T-cell (primary cell): ENCODE results near the gene ADAMTS12. TPM values are rescaled to one million over a fixed set of nuclear protein-coding genes. Genes with fewer than 3 reads are reported as not detected.

Source experiments
- ATAC-seq, 4 experiments: fragments of 200-7000 bp in 3 of 4; fragments of 150-1000 bp in 1 of 4; cut with Tn5 transposase; replicated peaks in 1 of 4; 1 replicate in 3 of 4; 2 replicates in 1 of 4; pipeline ENCODE4 v1.10.0; 2021; ENCODE audit warnings: moderate library complexity in 3 of 4, mild to moderate bottlenecking in 2 of 4, moderate number of reproducible peaks in 1 of 4
- CTCF ChIA-PET, 2 donors: fragments of 300-600 bp; sonication (Branson Sonifier 250); formaldehyde crosslinking; loops; one replicate each; lab custom pipeline; 2022; ENCODE audit warnings: antibody characterized with exemption in 2 of 2; lab: Charles Lee
- POLR2A ChIA-PET, 2 donors: fragments of 300-600 bp; sonication (Branson Sonifier 250); formaldehyde crosslinking; loops; one replicate each; lab custom pipeline; 2022; ENCODE audit warnings: antibody characterized with exemption in 2 of 2; lab: Charles Lee
- DNase-seq, 35 experiments: peaks; one replicate each; pipeline versions ENCODE4 v3.0.0 to v3.0.0-alpha.2; 2013 to 2023
- H3K27ac ChIP-seq: one replicate; pipeline ENCODE4 v1.5.1; 2013; ENCODE audit warnings: low read length
- H3K27me3 ChIP-seq, 2 experiments: replicated peaks in 1 of 2; 1 replicate in 1 of 2; 2 replicates in 1 of 2; pipeline versions ENCODE4 v1.6.1 to v1.7.0; 2013; ENCODE audit warnings: low read length in 1 of 2, mixed read lengths in 1 of 2; ENCODE audit not compliant: control insufficient read depth in 2 of 2, insufficient read depth in 2 of 2; ENCODE audit errors: extremely low read depth in 1 of 2
- H3K36me3 ChIP-seq, 2 donors: 1 replicate in 1 of 2; 2 replicates in 1 of 2; pipeline versions ENCODE4 v1.6.1 to v1.7.0; 2013; ENCODE audit warnings: low read length in 1 of 2; ENCODE audit not compliant: control insufficient read depth in 2 of 2, insufficient read depth in 1 of 2; ENCODE audit errors: extremely low read depth in 1 of 2
- H3K4me1 ChIP-seq, 2 experiments: 1 replicate in 1 of 2; 2 replicates in 1 of 2; pipeline versions ENCODE4 v1.6.1 to v1.7.0; 2013; ENCODE audit warnings: low read length in 2 of 2, mixed read lengths in 1 of 2; ENCODE audit not compliant: insufficient read depth in 2 of 2, control insufficient read depth in 1 of 2; ENCODE audit errors: extremely low read depth in 1 of 2
- H3K4me3 ChIP-seq, 2 donors: 1 replicate in 1 of 2; 2 replicates in 1 of 2; pipeline versions ENCODE4 v1.5.1 to v1.7.0; 2013; ENCODE audit warnings: mild to moderate bottlenecking in 2 of 2, low read length in 1 of 2, moderate library complexity in 1 of 2; ENCODE audit not compliant: control insufficient read depth in 1 of 2; ENCODE audit errors: extremely low read depth in 1 of 2
- H3K9me3 ChIP-seq: 2 replicates; pipeline ENCODE4 v1.7.0; 2013
- H3K27ac Mint-ChIP-seq, 2 donors: one replicate each; pipeline ENCODE4 v1.8.0; 2020 to 2021; ENCODE audit warnings: mild to moderate bottlenecking in 2 of 2, mixed read lengths in 2 of 2
- H3K27me3 Mint-ChIP-seq, 2 donors: one replicate each; pipeline ENCODE4 v1.8.0; 2021 to 2022; ENCODE audit warnings: mixed read lengths in 2 of 2
- H3K36me3 Mint-ChIP-seq: one replicate; pipeline ENCODE4 v1.8.0; 2021; ENCODE audit warnings: mixed read lengths
- H3K4me1 Mint-ChIP-seq, 3 donors: one replicate each; pipeline ENCODE4 v1.8.0; 2020 to 2022; ENCODE audit warnings: mixed read lengths in 3 of 3, mild to moderate bottlenecking in 1 of 3
- H3K4me3 Mint-ChIP-seq, 3 donors: one replicate each; pipeline ENCODE4 v1.8.0; 2020 to 2022; ENCODE audit warnings: mild to moderate bottlenecking in 3 of 3, mixed read lengths in 3 of 3, moderate library complexity in 3 of 3
- H3K9me3 Mint-ChIP-seq, 3 donors: one replicate each; pipeline ENCODE4 v1.8.0; 2020 to 2022; ENCODE audit warnings: mixed read lengths in 3 of 3
- WGBS: methylation state at CpG from one replicate; pipeline ENCODE4 v1.1.5; 2013; ENCODE audit warnings: missing lambda C conversion rate; ENCODE audit not compliant: insufficient coverage; 5-methylcytosine and 5-hydroxymethylcytosine counted together
- total RNA-seq, 35 experiments: library from RNA in 6 of 35; stranded (reverse) in 6 of 35; fragments of 120-200 nt in 1 of 35; gene quantifications; one replicate each; pipeline versions ENCODE4 v1.2.1 to v1.2.4 and lab custom pipeline; 2013 to 2026

ADAMTS12 gene
- total RNA-seq, 5 donors from 2014 or later (not counting 1 experiment from before 2014, with no cell fraction given): 0.03 TPM; not detected in 4

DNA sequence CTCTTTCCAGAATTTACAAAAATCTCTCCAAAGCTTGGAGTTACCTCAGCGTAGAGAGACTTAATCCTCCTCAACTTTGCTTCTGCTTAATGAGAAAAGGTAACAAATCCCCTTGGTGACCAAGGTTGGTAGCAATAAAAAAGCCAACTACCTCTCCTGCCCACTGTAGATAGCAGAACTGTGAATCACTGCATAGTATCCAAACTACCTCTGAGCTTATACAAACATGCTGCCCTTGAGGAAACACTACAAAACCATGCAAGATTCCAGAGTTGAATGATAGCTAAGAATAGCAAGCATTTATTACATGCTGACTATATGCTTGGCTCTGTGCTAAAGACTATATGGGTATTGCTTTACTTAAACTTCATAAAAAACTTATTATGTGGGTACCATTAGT is 2.8 kb upstream of the ADAMTS12 start:
- no peaks in the 10 kb centered on the region for H3K36me3 ChIP-seq
- Mint-ChIP-seq H3K36me3 (no peaks in the 10 kb centered on the region), H3K27me3 (peaks cover 46 to 49% of the 10 kb centered on the region in 2 donors), H3K4me3 (no peak overlapping the region), H3K9me3 (peaks cover 0 to 6% (median 0%) of the 10 kb centered on the region in 3 donors), H3K27ac (no peak overlapping the region), H3K4me1 (peaks cover 5 to 11% (median 9%) of the 10 kb centered on the region in 3 donors)
- ChIA-PET POLR2A (no interaction called here), CTCF (interaction anchor here in 1 of 2 donors (0.5 kb wide), 1 partner anchor 40 kb away, joined by 5 read pairs; no protein-coding TSS in a partner anchor)
- no peak for ATAC-seq
- no peak for DNase-seq
- H3K9me3 ChIP-seq: peaks cover 3% of the 10 kb centered on the region
- H3K4me1 ChIP-seq: peaks cover 0 to 5% of the 10 kb centered on the region in 2 experiments
- H3K27ac ChIP-seq: no peak overlapping the region
- no peak overlapping the region for H3K4me3 ChIP-seq
- peaks cover 14 to 19% of the 10 kb centered on the region in 2 experiments for H3K27me3 ChIP-seq
- WGBS: no CpG with 5 or more reads among the region's 1 CpG

DNA sequence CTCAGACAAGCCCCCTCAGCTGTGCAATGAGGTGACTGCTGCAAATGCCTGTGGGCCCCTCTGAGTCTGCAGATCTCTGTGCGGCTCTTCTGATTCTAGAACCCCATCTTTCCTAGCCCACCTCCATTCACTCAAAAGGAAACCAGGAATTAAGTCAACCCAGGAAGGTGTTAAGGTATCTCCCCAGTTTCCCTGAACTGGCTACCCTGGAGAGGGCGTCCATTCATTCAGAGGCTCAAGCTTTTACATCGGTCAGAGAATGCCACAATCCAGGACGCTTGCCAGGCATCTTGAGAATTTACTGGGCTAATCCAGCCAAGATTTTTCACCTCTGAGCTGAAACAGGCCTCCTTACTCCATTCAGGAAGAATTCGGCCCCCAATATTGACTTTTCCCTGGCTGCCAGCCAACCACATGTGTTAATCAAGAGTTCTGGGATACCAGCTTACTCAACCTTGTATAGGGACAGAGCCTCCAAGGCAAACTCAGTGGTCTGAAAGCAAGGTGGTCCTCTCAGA is 889 bp upstream of the ADAMTS12 start:
- Histone ChIP-seq H3K4me3 (no peak overlapping the region), H3K4me1 (peaks cover 0 to 5% of the 10 kb centered on the region in 2 experiments), H3K9me3 (peaks cover 3% of the 10 kb centered on the region), H3K27ac (no peak overlapping the region), H3K36me3 (no peaks in the 10 kb centered on the region), H3K27me3 (peaks cover 14 to 19% of the 10 kb centered on the region in 2 experiments)
- ATAC-seq: no peak
- Mint-ChIP-seq H3K4me1 (peaks cover 5 to 9% (median 8%) of the 10 kb centered on the region in 3 donors), H3K27ac (no peak overlapping the region), H3K36me3 (no peaks in the 10 kb centered on the region), H3K4me3 (peak overlapping the region in 1 of 3 donors; percentile 60), H3K27me3 (peaks cover 49 to 57% of the 10 kb centered on the region in 2 donors), H3K9me3 (peaks cover 0 to 6% (median 0%) of the 10 kb centered on the region in 3 donors)
- CTCF ChIA-PET: no interaction called here
- POLR2A ChIA-PET: no interaction called here
- 79% methylated on average over 5 of the region's 5 CpGs for WGBS
- DNase-seq: no peak

DNA sequence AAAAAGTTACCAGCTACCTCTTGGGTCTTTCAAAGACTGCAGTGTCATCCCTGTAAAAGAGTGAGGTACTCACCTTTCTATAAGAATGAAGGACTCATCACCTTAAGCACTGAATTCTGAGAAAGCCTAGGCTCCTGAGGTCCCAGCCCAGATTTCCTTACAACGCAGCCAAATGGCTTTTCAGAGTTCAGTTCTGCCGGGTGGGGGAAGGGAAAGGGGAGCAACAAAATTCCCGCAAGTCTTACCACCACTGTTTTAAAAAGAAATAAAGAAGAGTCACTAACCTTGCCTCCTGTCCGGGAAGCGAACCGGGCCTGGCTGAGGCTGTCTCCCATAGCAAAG is 373 bp downstream of the ADAMTS12 start:
- Mint-ChIP-seq H3K36me3 (no peaks in the 10 kb centered on the region), H3K4me1 (peaks cover 5 to 9% (median 8%) of the 10 kb centered on the region in 3 donors), H3K4me3 (peak overlapping the region in 2 of 3 donors; percentile 37 to 70), H3K9me3 (peaks cover 0 to 2% (median 0%) of the 10 kb centered on the region in 3 donors), H3K27ac (no peak overlapping the region), H3K27me3 (peaks cover 43 to 47% of the 10 kb centered on the region in 2 donors)
- H3K27ac ChIP-seq: no peak overlapping the region
- DNase-seq (no peak), ATAC-seq (no peak)
- H3K4me3 ChIP-seq: peak overlapping the region in 1 of 2 donors; percentile 45
- peaks cover 0 to 5% of the 10 kb centered on the region in 2 experiments for H3K4me1 ChIP-seq
- H3K36me3 ChIP-seq: no peaks in the 10 kb centered on the region
- H3K9me3 ChIP-seq: peaks cover 3% of the 10 kb centered on the region
- ChIA-PET CTCF (no interaction called here), POLR2A (no interaction called here)
- H3K27me3 ChIP-seq: peaks cover 14 to 19% of the 10 kb centered on the region in 2 experiments
- 21% methylated on average over 3 of the region's 6 CpGs for WGBS

DNA sequence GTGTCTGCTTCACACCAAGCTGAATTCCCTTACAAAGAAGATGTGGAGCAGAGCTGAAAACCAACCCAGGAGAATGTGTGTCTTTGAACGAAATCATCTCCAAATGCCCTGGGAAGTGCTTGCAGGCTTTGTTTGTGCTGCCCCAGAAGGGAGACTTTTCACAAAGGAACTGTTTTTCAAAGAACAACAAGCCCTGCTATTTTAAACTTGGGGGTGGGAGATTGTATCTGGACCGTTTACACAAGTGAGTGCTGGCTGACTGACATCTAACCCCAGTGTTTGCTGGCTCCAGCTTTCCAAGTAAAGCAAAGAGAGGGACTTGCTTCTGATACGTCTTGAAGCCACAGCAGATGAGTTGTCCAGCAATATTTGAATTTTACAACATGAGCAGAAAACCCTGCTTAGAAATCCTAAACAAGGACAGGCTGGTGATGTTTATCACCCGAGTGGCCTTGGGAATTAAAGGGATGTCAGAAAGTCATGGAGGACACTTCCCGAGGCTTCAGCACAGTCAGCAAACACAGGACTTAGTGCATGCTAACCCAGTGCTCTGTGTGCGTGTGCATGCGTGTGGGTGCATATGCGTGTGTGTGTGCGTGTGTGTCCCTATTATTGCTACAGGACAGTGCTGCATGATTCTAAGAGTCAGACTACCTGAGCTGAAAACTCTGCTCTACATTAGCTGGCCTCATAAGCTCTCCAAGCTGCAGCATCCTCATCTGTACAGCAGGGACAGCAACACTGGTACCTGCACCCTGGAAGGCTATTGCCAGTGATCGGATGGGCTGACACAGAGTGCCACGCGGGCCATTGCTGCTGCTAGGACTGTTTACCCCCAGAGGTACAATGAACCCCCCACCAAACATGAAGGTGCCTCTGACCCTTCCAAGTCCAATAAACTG is 1.4 kb downstream of the ADAMTS12 start:
- POLR2A ChIA-PET: no interaction called here
- Mint-ChIP-seq H3K4me3 (no peak overlapping the region), H3K27me3 (peaks cover 40 to 47% of the 10 kb centered on the region in 2 donors), H3K4me1 (peaks cover 5 to 9% (median 8%) of the 10 kb centered on the region in 3 donors), H3K36me3 (no peaks in the 10 kb centered on the region), H3K27ac (no peak overlapping the region), H3K9me3 (no peaks in the 10 kb centered on the region)
- H3K4me3 ChIP-seq: no peak overlapping the region
- no peak overlapping the region for H3K27ac ChIP-seq
- 80% methylated on average over 11 of the region's 12 CpGs for WGBS
- DNase-seq (no peak), ATAC-seq (no peak)
- CTCF ChIA-PET: no interaction called here
- no peaks in the 10 kb centered on the region for H3K36me3 ChIP-seq
- H3K27me3 ChIP-seq: peaks cover 14 to 22% of the 10 kb centered on the region in 2 experiments
- H3K9me3 ChIP-seq: peaks cover 3% of the 10 kb centered on the region
- peaks cover 0 to 5% of the 10 kb centered on the region in 2 experiments for H3K4me1 ChIP-seq

DNA sequence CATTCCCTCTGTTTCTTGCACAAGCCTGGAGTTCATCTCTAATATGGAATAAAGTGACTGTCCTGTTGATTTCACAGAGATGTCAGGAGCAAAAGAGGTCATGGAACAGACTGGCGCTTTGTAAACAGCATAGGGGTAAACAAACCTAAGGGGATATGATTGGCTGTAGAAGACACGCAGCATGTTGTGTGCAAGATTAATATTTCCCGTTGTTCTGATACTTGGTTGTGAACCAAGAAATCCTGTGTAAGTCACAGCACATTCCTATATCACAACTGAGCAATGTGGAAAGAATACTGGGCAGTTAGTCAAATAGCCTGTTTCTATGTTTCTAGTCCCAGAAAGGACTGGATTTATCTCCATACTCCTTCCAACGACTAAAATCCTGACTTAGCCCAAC is 3.2 kb downstream of the ADAMTS12 start:
- no peak for ATAC-seq
- ChIA-PET POLR2A (no interaction called here), CTCF (no interaction called here)
- DNase-seq: no peak
- Mint-ChIP-seq H3K9me3 (no peaks in the 10 kb centered on the region), H3K4me3 (no peak overlapping the region), H3K27ac (no peak overlapping the region), H3K36me3 (no peaks in the 10 kb centered on the region), H3K27me3 (peaks cover 32 to 41% of the 10 kb centered on the region in 2 donors), H3K4me1 (peaks cover 5 to 9% (median 8%) of the 10 kb centered on the region in 3 donors)
- Histone ChIP-seq H3K36me3 (no peaks in the 10 kb centered on the region), H3K27ac (no peak overlapping the region), H3K27me3 (peaks cover 9 to 29% of the 10 kb centered on the region in 2 experiments), H3K9me3 (peaks cover 3% of the 10 kb centered on the region), H3K4me3 (no peak overlapping the region), H3K4me1 (peaks cover 0 to 5% of the 10 kb centered on the region in 2 experiments)
- WGBS: 100% methylated on average over 1 of the region's 4 CpGs

DNA sequence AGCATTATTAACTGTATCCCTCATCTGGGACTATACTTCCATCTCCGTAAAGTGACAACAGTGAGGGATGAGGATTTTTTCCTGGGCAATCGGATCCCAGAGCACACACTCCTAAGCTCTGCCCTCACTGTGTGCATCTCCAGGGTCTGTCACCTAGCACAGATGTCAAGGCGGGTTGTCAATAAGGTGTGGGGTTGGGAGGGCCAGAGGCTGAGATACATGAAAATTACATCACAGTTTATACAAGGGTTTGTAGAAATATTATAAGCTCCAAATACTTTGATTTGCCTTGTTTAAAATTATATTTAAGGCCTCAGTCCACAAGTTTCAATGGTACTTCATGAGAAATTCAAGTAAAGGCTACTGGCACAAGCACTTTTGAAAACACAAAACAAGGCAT is 4.5 kb downstream of the ADAMTS12 start:
- ATAC-seq (no peak), DNase-seq (no peak)
- Mint-ChIP-seq H3K4me1 (peaks cover 4 to 8% (median 7%) of the 10 kb centered on the region in 3 donors), H3K27me3 (peaks cover 20 to 30% of the 10 kb centered on the region in 2 donors), H3K9me3 (no peaks in the 10 kb centered on the region), H3K4me3 (no peak overlapping the region), H3K27ac (no peak overlapping the region), H3K36me3 (no peaks in the 10 kb centered on the region)
- H3K36me3 ChIP-seq: no peaks in the 10 kb centered on the region
- ChIA-PET POLR2A (interaction anchor here in 1 of 2 donors (0.6 kb wide), 1 partner anchor 1359 kb away, joined by 3 read pairs; no protein-coding TSS in a partner anchor), CTCF (interaction anchor here in 1 of 2 donors (0.6 kb wide), 1 partner anchor 11 kb away, joined by 3 read pairs; no protein-coding TSS in a partner anchor)
- H3K4me1 ChIP-seq: peaks cover 0 to 5% of the 10 kb centered on the region in 2 experiments
- no CpG with 5 or more reads among the region's 3 CpGs for WGBS
- peaks cover 3 to 23% of the 10 kb centered on the region in 2 experiments for H3K27me3 ChIP-seq
- H3K4me3 ChIP-seq: no peak overlapping the region
- H3K9me3 ChIP-seq: no peaks in the 10 kb centered on the region
- H3K27ac ChIP-seq: no peak overlapping the region
